HK-2 (cell line): ENCODE data around the gene GSTA3.
"Not testable (repeated sequence)": the region's sequence is repeated elsewhere in the genome, so short reads cannot be mapped to it uniquely, and the experiment has no call there.

ENCODE experiments used
- DNase-seq: peaks from one replicate; pipeline ENCODE4 v3.0.0-alpha.2; 2018; ENCODE audit not compliant: unreplicated experiment

Gene GSTA3

DNA sequence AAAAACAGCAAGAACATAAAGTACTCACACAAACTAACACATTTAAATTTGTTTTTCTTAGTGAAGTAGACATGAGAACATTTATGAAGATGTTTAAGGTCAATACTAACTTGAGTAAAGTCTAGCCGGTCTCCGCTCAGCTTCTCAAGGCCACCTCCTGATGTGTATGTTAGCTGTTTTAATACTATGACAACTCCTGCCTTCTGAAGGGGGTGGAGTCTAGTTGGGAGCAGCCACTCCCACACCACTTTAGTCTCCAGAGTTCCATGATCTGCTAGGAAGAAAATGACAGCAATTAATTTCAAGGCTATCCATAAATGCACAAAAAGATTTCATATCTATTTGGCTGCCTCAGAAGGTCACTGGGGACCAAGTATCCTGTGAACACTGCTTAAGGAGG lies at the start of gene GSTA3:
Gene GSTA3 (minus strand): TSS at position 168 of the 400 bp plus-strand sequence. CDS start 3,864 bp downstream, outside the sequence.
- no peak for DNase-seq

GRCh38 chr6:52958546-52959255 lies 49.2 kb upstream of the GSTA3 start:
- DNase-seq, result no peak

DNA sequence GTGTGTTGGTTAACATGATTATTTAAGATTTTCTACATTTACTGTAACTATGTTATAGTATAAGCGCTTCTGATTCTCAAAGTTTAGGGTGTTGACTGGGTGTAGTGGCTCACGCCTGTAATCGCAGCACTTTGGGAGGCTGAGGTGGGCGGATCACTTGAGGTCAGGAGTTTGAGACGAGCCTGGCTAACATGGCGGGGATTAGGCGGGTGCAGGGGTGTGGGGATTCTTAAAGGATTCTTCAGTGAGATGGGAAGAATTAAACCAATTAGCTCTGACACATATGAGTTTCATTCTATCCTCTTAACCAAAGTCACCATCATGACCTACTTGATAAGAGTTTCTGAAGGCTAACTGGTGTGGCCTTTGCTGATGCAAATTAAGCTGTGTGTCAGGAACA lies 46.4 kb upstream of the GSTA3 start:
- DNase-seq, result no peak

DNA sequence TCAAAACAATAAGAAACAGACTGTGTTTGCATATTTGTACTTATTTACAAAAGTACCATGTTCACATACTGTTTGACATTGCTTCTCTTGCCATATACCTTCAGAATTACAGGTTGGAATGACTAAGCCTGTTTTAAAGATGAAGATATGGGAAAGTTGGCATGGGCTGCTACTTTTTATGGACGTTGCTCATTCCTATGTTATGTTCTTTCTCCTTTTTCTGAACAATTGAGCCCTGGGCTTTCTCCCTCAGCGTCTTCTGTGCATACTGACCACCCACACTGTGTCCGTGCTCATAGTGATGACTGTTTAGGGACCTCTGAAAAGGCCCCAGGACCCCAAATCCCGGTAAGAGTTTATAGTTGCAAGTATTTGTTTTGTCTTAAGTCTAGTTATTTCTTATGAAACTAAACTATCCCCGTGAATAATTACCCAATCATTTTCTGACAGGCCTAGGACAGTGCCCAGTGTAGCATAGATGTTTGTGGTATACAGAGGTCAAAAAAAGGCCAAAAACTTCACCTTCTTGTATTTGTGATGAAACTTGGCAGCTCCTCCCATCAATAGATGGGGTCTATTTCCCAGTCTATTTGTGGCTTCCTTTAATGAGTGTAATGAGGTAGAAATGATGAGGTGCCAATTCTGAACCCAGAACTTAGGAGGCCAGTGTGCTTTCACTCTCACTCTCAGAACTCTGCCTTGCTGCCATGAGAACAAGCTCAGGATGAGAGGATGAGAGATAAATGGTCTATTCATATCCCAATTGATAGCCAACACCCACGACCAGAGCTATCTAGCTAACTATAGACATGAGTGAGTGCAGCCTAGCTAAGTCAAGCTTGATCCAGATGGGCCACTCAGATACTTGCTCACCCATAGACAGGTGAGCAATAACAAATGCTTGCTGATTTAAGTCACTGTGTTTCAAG lies 44.7 kb upstream of the GSTA3 start:
- no peak for DNase-seq

- no peak for DNase-seq
Observed at GRCh38 chr6:52946306-52946705, 36.8 kb upstream of the GSTA3 start.

- DNase-seq, result not testable (repeated sequence)
Observed at GRCh38 chr6:52942821-52943220, 33.3 kb upstream of the GSTA3 start.

- no peak for DNase-seq
Observed at GRCh38 chr6:52942221-52942620, 32.7 kb upstream of the GSTA3 start.

- peak; percentile 53 for DNase-seq
Observed at GRCh38 chr6:52937908-52938307, 28.4 kb upstream of the GSTA3 start.

GRCh38 chr6:52933778-52934177 lies 24.3 kb upstream of the GSTA3 start:
- DNase-seq, result no peak

DNA sequence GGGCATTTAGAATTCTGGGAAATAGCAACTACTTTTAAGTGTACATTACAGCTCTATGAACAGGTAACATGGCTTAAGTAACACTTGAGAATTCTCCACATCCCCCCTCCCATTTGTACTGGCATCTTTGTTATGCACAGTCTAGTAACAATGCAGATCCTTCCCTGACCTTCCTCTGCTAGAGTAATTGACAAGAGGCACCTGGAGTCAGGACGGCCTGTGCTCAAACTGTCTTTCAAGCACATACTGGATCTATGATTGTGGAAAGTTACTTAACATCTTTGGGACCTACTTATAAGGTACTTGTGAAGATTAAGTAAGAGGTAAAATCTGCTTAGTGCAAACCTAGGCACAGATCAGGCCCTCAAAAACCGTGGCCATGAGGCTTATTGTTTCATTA lies 21.9 kb upstream of the GSTA3 start:
- DNase-seq, result no peak

DNA sequence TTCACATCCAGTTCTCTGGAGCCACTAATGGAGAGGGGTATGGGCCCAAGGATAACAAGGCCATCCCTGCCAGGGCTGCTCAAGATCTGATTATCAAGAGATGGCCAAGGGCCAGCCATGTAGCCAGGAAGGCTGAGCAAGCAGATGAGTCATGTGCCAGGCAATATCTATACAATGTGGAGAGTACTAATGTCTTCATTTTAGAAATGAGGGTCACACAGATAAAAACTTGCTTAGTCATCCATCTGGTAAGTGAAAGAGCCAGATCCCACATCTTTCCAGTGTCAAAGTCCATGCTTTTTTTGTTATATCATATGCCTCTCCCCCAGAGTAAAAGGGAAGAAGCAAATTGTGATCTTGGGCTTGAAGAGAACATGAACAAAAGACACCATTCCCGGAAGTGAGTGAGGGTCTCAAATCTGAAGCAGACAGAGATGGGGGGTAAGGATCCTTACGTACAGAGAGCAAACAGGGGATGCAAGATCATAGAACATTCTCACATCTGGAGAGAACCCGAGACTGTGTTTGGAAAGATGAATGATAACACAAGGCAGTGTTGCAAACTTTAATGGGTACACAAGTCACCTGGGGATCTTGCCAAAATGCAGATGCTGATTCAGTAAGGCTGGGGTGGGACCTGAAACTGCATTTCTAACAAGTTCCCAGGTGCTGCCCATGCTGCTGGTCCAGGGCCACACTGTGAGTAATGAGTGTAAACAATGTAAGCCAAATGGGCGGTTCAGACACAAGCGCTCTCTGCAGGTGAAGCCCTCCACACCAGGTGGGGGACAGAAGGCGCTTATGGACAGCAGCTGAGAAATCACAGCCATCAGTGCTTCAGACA lies 20.0 kb upstream of the GSTA3 start:
- DNase-seq, result peak; percentile 36

DNA sequence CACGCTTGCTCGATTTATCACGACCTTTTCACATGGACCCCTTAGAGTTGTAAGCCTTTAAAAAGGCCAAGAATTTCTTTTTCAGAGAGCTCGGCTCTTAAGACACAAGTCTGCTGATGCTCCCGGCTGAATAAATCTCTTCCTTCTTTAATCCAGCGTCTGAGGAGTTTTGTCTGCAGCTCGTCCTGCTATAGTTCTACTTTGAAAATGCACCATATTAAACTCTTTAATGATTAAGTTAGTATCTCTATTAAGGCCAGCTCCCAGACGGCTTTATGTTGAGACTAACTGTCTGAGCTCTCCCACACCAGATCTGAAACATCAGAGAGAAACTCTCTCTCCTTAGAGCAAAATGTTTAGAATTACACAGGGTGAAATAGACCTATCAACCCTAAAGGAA lies 18.0 kb upstream of the GSTA3 start:
- no peak for DNase-seq

DNA sequence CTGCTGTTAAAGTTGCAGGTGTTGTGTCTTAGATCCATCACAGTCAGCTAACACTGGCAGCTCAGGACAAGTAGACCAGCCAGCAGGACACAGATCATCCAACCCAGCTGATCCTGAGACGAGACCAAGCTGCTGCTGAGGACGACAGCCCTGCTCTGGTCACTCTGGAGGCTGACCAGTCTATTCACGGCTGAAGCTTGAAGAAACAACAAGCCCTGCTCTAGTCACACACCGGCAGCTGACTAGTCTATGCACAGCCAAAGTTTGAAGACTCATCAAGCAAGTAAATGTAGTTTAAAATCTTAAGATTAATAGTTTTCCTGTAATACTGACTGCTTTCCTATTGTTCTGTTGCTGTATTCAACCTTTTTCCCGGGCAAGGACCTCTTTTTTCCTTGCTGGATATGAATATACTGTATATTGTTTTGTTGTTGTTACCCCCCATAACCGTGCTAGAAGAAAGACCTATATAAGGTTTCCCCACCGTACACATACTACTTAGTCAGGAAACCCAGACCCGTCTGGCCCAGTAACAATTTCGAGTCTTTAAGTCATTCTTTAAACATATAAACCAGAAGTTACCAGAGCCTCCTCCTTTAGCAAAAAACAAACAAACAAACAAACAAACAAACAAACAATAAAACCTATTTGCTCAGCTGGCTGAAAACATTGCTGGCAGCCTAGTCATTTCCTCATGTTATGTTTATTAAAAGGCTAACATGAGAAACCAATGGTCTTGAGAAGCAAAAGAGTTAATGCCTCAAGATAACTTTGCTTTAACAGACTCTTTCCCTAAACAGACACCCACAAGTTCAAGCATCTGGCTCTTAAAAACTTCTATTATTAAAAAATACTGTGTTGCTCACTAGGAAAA lies 16.7 kb upstream of the GSTA3 start:
- no peak for DNase-seq

- DNase-seq, result no peak
Observed at GRCh38 chr6:52925042-52925441, 15.5 kb upstream of the GSTA3 start.

GRCh38 chr6:52923689-52924088 lies 14.2 kb upstream of the GSTA3 start:
- not testable (repeated sequence) for DNase-seq

DNA sequence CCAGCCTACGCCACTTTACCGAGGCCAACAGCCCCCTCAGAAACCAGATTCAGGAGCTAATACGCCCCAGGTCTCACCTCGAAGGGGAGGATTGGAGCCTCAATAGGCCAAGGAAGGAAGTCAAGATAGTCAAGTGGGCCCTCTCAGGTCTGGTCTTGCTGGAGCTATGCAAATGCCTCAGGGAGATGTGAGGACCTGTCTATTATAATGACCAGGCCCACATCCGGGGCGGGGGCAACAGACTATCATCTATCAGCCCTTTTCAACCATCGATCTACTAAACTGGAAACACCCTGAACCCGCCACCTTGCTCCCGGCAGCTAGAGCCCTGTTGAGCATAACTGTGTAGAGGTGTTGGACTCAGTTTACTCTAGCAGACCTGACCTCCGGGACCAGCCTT lies 12.7 kb upstream of the GSTA3 start:
- DNase-seq, result no peak

GRCh38 chr6:52921743-52922142 lies 12.2 kb upstream of the GSTA3 start:
- no peak for DNase-seq

DNA sequence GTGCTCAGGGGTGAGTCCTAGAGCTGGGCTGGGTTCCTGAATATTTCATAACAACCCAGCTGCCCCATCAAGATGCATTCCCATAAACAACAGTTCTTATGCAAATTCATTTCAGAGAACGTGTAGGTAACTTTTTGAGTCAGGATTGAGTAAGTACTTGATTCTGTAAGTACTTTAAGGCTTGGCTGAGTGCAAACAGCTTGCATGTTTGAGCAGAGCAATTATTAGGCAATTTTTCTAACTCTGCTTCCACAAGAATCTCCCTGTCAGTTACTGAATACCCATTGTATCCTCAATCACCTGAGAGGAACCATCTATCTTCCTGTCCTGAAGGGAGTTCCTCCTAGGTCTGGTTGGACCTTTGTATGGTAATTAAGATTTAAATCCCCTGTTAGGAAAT lies 10.0 kb upstream of the GSTA3 start:
- DNase-seq, result not testable (repeated sequence)

GRCh38 chr6:52918771-52919170 lies 9.3 kb upstream of the GSTA3 start:
- not testable (repeated sequence) for DNase-seq

DNA sequence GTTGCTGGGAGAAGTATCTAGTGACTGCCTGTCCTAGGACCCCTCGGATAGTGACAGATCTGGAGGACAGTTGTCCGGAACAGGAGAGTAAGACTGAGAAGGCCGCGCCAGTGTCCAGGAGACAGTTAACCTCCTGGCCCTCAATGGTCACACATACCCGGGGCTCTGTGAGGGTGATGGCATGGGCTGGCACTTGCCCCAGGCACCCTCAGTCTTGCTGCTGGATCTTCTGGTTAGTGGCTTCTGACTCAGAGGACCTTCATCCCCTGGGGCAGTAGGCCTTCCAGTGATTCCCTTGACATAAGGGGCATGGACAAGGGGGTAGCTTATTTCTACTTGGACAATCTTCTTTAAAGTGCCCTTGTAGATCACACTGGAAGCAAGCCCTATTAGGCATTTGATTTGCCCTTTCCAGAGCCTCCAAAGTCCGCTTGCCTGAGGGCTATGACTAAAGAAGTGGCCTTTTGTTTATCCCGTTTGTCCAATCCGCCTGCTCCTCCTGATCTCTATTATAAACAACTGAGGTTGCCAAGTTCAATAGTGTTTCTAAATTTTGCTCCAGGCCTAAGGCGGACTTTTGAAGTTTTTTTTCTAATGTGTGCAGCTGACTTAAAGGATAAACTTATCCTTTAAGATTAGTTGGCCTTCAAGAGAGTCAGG lies 8.7 kb upstream of the GSTA3 start:
- DNase-seq, result not testable (repeated sequence)

DNA sequence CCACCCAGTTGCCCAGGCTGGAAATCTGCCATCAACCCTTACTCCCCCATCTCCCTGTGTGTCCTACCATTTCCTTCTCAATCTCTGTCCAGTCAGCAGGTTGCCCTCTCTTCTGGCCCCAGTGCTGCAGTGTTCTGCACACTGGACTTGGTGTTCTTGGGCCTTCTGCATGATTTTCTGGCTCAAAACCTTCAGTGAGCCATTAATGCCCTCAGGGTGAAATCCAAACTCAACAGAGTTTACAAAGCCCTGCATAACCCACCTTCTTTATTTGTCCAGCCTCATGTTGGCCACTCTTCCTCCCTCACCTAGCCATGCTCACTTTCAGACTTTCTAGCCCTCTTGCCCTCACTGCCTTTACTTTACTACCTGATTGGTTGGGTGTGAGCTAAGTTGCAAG lies 5.0 kb upstream of the GSTA3 start:
- no peak for DNase-seq
